ES-I3 (cell line): ENCODE results near the gene DGKI.

ENCODE experiments used
- H3K36me3 ChIP-seq: 2 replicates; pipeline ENCODE4 v1.6.1; 2013; ENCODE audit warnings: mild to moderate bottlenecking, low read length, control low read depth, moderate library complexity; ENCODE audit not compliant: insufficient read depth
- H3K4me1 ChIP-seq: 2 replicates; pipeline ENCODE4 v1.6.1; 2013; ENCODE audit warnings: mild to moderate bottlenecking, control low read depth, low read length; ENCODE audit not compliant: insufficient read depth
- H3K9ac ChIP-seq: 2 replicates; pipeline ENCODE4 v1.6.1; 2013; ENCODE audit warnings: low read depth, mild to moderate bottlenecking, low read length, moderate library complexity
- H3K9me3 ChIP-seq: 2 replicates; pipeline ENCODE4 v1.6.1; 2013; ENCODE audit warnings: mild to moderate bottlenecking, low read length, moderate library complexity; ENCODE audit not compliant: control insufficient read depth, insufficient read depth

DGKI gene

DNA sequence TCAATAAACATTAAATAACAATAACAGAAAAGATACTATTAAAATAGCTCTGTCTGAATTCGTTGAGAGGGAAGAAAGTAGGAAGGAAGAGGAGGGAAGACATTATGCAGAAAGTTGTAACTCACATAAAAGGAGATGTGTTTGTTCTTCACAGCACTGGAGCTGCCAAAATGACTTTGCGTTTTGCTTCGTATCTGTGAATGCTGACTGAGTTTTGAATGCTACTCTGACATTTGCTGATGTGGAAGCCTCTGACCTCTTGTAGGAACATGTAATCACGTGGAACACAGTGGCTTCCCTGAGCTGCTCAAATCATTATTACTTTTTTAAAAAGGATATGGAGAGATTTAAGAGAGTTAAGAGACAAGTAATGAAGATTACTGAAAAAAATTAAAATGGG is 15.6 kb upstream of the DGKI start:
- peaks cover 9% of the 10 kb centered on the region; the same call in 1 of the 2 replicates for H3K36me3 ChIP-seq
- H3K4me1 ChIP-seq = no peaks in the 10 kb centered on the region
- H3K9me3 ChIP-seq = peaks cover 7% of the 10 kb centered on the region
- no peak overlapping the region for H3K9ac ChIP-seq

- H3K9me3 ChIP-seq = no peaks in the 10 kb centered on the region
- no peaks in the 10 kb centered on the region for H3K4me1 ChIP-seq
- H3K36me3 ChIP-seq = 0 out of 2 replicates have a peak, but pooled peaks cover 6% of the 10 kb centered on the region
- H3K9ac ChIP-seq = no peak overlapping the region
Measured at GRCh38 chr7:137860542-137860941, 13.8 kb upstream of the DGKI start.

- no peaks in the 10 kb centered on the region for H3K9me3 ChIP-seq
- no peaks in the 10 kb centered on the region for H3K36me3 ChIP-seq
- H3K4me1 ChIP-seq = no peaks in the 10 kb centered on the region
- H3K9ac ChIP-seq = no peak overlapping the region
Measured at GRCh38 chr7:137853053-137853452, 6.3 kb upstream of the DGKI start.

DNA sequence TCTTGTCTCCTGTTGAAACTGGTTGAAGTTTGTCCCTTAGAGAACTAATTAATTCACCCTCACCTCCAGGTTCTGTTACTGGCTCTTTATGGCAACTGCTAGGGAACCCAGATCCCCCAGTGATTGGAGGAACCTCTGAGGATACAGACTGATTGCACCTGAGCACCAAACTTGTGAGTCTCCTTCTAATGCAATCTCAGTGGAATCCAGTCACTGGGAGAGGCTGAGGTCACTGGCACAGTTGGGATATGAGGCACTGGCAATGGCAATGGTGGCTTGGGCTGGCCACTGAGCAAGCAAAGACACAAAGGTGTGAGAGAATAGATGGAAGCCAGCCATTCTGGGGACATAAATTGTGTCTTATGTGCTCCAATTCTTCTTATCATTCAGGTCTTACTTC is 5.3 kb upstream of the DGKI start:
- Histone ChIP-seq H3K9ac (no peak overlapping the region), H3K4me1 (no peaks in the 10 kb centered on the region), H3K36me3 (no peaks in the 10 kb centered on the region), H3K9me3 (no peaks in the 10 kb centered on the region)

GRCh38 chr7:137850972-137851945 is 4.5 kb upstream of the DGKI start:
- H3K36me3 ChIP-seq = no peaks in the 10 kb centered on the region
- H3K4me1 ChIP-seq = no peaks in the 10 kb centered on the region
- H3K9ac ChIP-seq = no peak overlapping the region
- H3K9me3 ChIP-seq = no peaks in the 10 kb centered on the region

DNA sequence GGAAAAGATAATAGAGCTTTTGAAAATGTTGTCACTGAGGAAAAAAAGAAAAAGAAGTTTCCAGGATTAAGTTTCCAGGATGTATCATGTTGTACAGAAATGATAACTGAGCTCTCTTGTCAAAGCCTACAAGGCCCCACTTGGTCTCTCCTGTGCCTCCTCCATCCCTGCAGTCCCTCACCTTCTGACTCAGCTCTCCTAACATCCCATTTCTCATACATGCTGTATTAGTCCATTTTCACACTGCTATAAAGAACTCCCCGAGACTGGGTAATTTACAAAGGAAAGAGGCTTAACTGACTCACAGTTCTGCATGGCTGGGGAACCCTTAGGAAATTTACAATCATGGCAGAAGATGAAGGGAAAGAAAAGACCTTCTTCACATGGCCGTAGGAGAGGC is 3.8 kb upstream of the DGKI start:
- no peaks in the 10 kb centered on the region for H3K4me1 ChIP-seq
- H3K9ac ChIP-seq = no peak overlapping the region
- H3K36me3 ChIP-seq = no peaks in the 10 kb centered on the region
- H3K9me3 ChIP-seq = no peaks in the 10 kb centered on the region

DNA sequence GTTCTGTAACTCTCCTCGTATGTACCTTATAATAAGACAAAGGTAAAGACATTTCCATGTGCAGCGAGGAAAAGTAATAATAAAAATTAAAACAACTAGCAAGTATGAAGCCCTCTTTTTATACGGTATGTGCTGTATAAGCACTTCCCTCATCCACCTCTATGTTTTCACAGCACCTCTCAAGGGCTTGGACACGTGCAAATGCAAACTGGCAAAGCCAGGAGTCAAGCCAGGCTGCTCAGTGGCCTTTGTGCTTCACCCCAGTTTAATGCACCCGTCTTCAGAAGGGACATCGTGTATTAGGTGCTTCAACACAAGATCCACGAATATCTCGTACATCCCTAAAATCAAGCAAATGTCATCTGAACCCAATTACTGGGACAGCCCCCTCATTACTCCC is 1.3 kb upstream of the DGKI start:
- H3K36me3 ChIP-seq = no peaks in the 10 kb centered on the region
- no peak overlapping the region for H3K9ac ChIP-seq
- 0 out of 2 replicates have a peak, but pooled peaks cover 3% of the 10 kb centered on the region for H3K4me1 ChIP-seq
- H3K9me3 ChIP-seq = no peaks in the 10 kb centered on the region

- H3K4me1 ChIP-seq = 0 out of 2 replicates have a peak, but pooled peaks cover 3% of the 10 kb centered on the region
- H3K9me3 ChIP-seq = no peaks in the 10 kb centered on the region
- peak overlapping the region; percentile 58 for H3K9ac ChIP-seq
- H3K36me3 ChIP-seq = no peaks in the 10 kb centered on the region
Measured at GRCh38 chr7:137847568-137848050, 835 bp upstream of the DGKI start.

- Histone ChIP-seq H3K36me3 (no peaks in the 10 kb centered on the region), H3K9me3 (no peaks in the 10 kb centered on the region), H3K4me1 (peaks cover 4% of the 10 kb centered on the region; the same call in 1 of the 2 replicates), H3K9ac (peak overlapping the region; percentile 25; the same call in 1 of the 2 replicates)
Measured at GRCh38 chr7:137846549-137846826, 286 bp downstream of the DGKI start.

DNA sequence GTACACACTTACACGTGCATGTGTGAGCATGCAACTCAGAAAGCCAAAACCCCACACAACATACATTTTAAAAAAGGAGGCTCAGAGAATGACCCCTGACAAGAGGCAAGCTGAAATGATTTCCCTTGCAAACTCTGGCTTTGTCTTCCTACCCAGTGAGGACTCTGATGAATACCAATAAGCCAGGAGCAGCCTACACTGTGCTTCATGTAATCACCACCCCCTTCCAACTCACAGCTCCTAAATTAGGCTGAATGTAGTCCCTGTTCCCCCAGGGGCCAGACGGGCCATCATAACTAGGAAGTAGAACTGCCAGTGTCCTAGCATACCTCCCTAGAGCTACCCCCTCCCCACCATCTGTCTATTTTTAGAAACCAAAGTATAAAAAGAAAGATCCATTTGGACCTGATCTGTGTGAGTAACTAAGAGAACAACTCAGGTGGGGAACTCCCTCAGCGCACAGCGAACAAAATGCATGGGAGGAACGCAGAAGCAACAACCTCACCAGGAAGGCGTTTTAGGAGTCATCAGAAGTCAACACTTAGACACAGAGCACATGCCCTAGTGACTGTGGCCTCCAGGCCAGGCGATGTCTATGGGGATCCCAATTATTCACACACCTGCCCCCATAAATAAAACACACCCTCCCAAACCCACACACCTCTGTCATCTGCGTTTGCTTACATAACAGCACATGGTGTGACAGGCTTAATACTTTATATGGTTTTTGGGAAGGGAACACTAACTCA is 1.9 kb downstream of the DGKI start:
- no peaks in the 10 kb centered on the region for H3K36me3 ChIP-seq
- H3K9ac ChIP-seq = no peak overlapping the region
- no peaks in the 10 kb centered on the region for H3K9me3 ChIP-seq
- peaks cover 17% of the 10 kb centered on the region for H3K4me1 ChIP-seq

- Histone ChIP-seq H3K9me3 (no peaks in the 10 kb centered on the region), H3K36me3 (no peaks in the 10 kb centered on the region), H3K9ac (0 out of 2 replicates have a peak overlapping the region, but pooled peaks have one; percentile 3), H3K4me1 (peaks cover 30% of the 10 kb centered on the region)
Measured at GRCh38 chr7:137839903-137840779, 6.6 kb downstream of the DGKI start.

DNA sequence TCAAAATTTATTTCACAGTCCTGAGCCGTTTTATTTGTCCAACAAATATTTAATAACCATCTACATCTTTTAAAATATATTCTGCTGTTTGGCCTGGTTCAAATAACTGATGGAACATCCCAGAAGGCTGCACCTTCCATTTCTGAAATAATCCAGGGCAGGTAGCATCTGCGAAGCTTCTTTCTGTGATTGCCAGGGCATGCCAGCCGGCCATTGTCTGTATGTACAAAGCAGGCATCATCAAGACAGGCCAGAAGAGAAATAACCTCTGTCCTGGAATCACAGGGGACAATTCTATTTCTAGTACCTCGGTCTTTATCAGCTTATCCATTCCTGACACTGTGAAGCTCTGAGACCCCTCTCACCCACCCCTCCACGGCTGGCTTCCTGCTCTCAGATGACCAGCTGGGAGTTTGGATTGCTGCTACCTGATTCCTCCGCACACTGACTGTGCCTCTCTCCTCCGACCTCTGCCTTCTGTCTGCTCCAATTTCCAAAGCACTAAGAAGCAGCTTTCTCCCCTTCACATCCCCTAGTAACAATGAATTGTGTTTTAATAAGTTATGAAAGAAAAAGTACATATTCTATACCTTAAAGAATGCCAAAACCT is 8.0 kb downstream of the DGKI start:
- Histone ChIP-seq H3K9me3 (peaks cover under 1% of the 10 kb centered on the region; the same call in 1 of the 2 replicates), H3K36me3 (no peaks in the 10 kb centered on the region), H3K9ac (no peak overlapping the region), H3K4me1 (peaks cover 27% of the 10 kb centered on the region)

- no peak overlapping the region for H3K9ac ChIP-seq
- peaks cover 27% of the 10 kb centered on the region for H3K4me1 ChIP-seq
- peaks cover 14% of the 10 kb centered on the region for H3K9me3 ChIP-seq
- no peaks in the 10 kb centered on the region for H3K36me3 ChIP-seq
Measured at GRCh38 chr7:137836541-137836940, 10.2 kb downstream of the DGKI start.
